OCI-LY1 (cell line): ENCODE results near the gene CACUL1.

ENCODE experiments used
- H2AFZ ChIP-seq: fragments of 200-600 bp; sonication (generic), shearing (Covaris generic); 2 replicates; pipeline ENCODE4 v1.6.0; 2014; ENCODE audit warnings: antibody characterized with exemption, mild to moderate bottlenecking, low read length
- H3F3A ChIP-seq: fragments of 200-600 bp; sonication (generic), shearing (Covaris generic); 2 replicates; pipeline ENCODE4 v1.6.0; 2014; ENCODE audit warnings: mild to moderate bottlenecking, antibody characterized with exemption, low read length, moderate library complexity; ENCODE audit not compliant: insufficient read depth
- H3K27ac ChIP-seq: fragments of 200-600 bp; sonication (generic); 2 replicates; pipeline ENCODE4 v1.5.1; 2014; ENCODE audit warnings: low read length, mixed run types, mild to moderate bottlenecking, low read depth; ENCODE audit not compliant: poor library complexity, severe bottlenecking
- H3K27me3 ChIP-seq: fragments of 200-600 bp; sonication (generic); 2 replicates; pipeline ENCODE4 v1.6.0; 2014; ENCODE audit warnings: antibody characterized with exemption, mild to moderate bottlenecking, low read length, moderate library complexity; ENCODE audit not compliant: insufficient read depth
- H3K36me3 ChIP-seq: fragments of 200-600 bp; sonication (generic); 2 replicates; pipeline ENCODE4 v1.6.1; 2014; ENCODE audit warnings: mild to moderate bottlenecking, antibody characterized with exemption, low read length, moderate library complexity, mixed read lengths; ENCODE audit not compliant: insufficient read depth
- H3K4me1 ChIP-seq: fragments of 200-600 bp; sonication (generic); 2 replicates; pipeline ENCODE4 v1.5.1; 2014; ENCODE audit warnings: mild to moderate bottlenecking, low read length, moderate library complexity; ENCODE audit not compliant: insufficient read depth, severe bottlenecking
- H3K4me2 ChIP-seq: fragments of 200-600 bp; sonication (generic), shearing (Covaris generic); 2 replicates; pipeline ENCODE4 v1.6.1; 2014; ENCODE audit warnings: low read length
- H3K4me3 ChIP-seq: fragments of 200-600 bp; sonication (generic); 2 replicates; pipeline ENCODE4 v1.5.1; 2014; ENCODE audit warnings: low read length, low read depth, mild to moderate bottlenecking, mixed read lengths; ENCODE audit not compliant: poor library complexity, severe bottlenecking
- H3K79me2 ChIP-seq: fragments of 200-600 bp; shearing (Covaris generic); 2 replicates; pipeline ENCODE4 v1.6.1; 2016; ENCODE audit warnings: mixed run types, low read length, mixed read lengths; ENCODE audit not compliant: insufficient read depth
- H3K9ac ChIP-seq: fragments of 200-600 bp; sonication (generic), shearing (Covaris generic); 2 replicates; pipeline ENCODE4 v1.6.1; 2014; ENCODE audit warnings: mild to moderate bottlenecking, low read length, mixed read lengths
- H3K9me2 ChIP-seq: fragments of 200-600 bp; sonication (generic), shearing (Covaris generic); 2 replicates; pipeline ENCODE4 v1.6.1; 2014; ENCODE audit warnings: low read depth, mild to moderate bottlenecking, low read length, mixed read lengths
- H3K9me3 ChIP-seq: fragments of 200-600 bp; shearing (Covaris generic); 2 replicates; pipeline ENCODE4 v1.6.1; 2014; ENCODE audit warnings: low read length, mixed read lengths
- H4K20me1 ChIP-seq: fragments of 200-600 bp; sonication (generic), shearing (Covaris generic); 2 replicates; pipeline ENCODE4 v1.6.0; 2016; ENCODE audit warnings: mild to moderate bottlenecking, low read length; ENCODE audit not compliant: insufficient read depth
- EZH2 ChIP-seq: fragments of 200-600 bp; sonication (generic), shearing (Covaris generic); IDR thresholded peaks from 2 replicates; pipeline ENCODE4 v1.8.0; 2017; ENCODE audit warnings: borderline replicate concordance, mixed run types, mild to moderate bottlenecking, antibody characterized with exemption, low read length, moderate library complexity, mixed read lengths
- TF ChIP-seq, protein P1 (sequence below): fragments of 200-600 bp; sonication (generic), shearing (Covaris generic); IDR thresholded peaks from 2 replicates; pipeline ENCODE4 v1.5.1; 2017; ENCODE audit warnings: mild to moderate bottlenecking, antibody characterized with exemption, low read length, moderate library complexity, mixed read lengths

Gene CACUL1

GRCh38 chr10:118751265-118751664 is 3.5 kb downstream of the CACUL1 start:
- Histone ChIP-seq H3K9me2 (no peaks in the 10 kb centered on the region), H3K4me1 (peaks cover 31% of the 10 kb centered on the region), H3K27me3 (no peaks in the 10 kb centered on the region), H2AFZ (no peak overlapping the region), H3K9ac (no peak overlapping the region), H3K4me2 (no peak overlapping the region), H3K27ac (no peak overlapping the region), H3K9me3 (no peaks in the 10 kb centered on the region), H3K36me3 (peaks cover 34% of the 10 kb centered on the region), H3K4me3 (no peak overlapping the region), H4K20me1 (no peaks in the 10 kb centered on the region), H3F3A (no peaks in the 10 kb centered on the region), H3K79me2 (peaks cover 80% of the 10 kb centered on the region)
- TF ChIP-seq, protein P1, sequence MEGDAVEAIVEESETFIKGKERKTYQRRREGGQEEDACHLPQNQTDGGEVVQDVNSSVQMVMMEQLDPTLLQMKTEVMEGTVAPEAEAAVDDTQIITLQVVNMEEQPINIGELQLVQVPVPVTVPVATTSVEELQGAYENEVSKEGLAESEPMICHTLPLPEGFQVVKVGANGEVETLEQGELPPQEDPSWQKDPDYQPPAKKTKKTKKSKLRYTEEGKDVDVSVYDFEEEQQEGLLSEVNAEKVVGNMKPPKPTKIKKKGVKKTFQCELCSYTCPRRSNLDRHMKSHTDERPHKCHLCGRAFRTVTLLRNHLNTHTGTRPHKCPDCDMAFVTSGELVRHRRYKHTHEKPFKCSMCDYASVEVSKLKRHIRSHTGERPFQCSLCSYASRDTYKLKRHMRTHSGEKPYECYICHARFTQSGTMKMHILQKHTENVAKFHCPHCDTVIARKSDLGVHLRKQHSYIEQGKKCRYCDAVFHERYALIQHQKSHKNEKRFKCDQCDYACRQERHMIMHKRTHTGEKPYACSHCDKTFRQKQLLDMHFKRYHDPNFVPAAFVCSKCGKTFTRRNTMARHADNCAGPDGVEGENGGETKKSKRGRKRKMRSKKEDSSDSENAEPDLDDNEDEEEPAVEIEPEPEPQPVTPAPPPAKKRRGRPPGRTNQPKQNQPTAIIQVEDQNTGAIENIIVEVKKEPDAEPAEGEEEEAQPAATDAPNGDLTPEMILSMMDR: no peak
- no peak for TF ChIP-seq EZH2

DNA sequence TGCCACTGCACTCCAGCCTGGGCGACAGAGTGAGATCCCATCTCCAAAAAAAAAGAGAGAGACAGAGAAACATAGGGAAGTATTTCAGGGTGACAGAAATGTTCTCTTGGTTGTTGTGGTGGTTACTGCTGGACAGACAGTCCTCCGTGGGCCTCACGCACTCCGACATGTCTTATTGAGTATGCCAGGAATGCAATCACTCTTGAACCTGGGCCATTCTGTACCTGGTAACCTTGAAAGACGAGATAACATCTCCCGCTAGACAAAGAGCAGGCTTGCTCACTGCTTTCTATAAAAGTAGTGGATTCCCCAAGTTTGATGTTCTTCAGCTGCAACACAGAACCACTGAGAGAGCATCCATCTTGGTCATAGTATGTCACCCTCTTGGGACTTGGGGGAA is 6.7 kb downstream of the CACUL1 start:
- H3K36me3 ChIP-seq: peaks cover 34% of the 10 kb centered on the region
- no peaks in the 10 kb centered on the region for H4K20me1 ChIP-seq
- no peaks in the 10 kb centered on the region for H3K9me3 ChIP-seq
- H2AFZ ChIP-seq: no peak overlapping the region
- H3K9me2 ChIP-seq: no peaks in the 10 kb centered on the region
- no peak overlapping the region for H3K27ac ChIP-seq
- no peaks in the 10 kb centered on the region for H3F3A ChIP-seq
- no peak overlapping the region for H3K4me3 ChIP-seq
- no peak for TF ChIP-seq EZH2
- TF ChIP-seq, protein P1: no peak
- H3K79me2 ChIP-seq: peaks cover 98% of the 10 kb centered on the region
- peaks cover 18% of the 10 kb centered on the region for H3K4me1 ChIP-seq
- H3K27me3 ChIP-seq: no peaks in the 10 kb centered on the region
- no peak overlapping the region for H3K9ac ChIP-seq
- no peak overlapping the region for H3K4me2 ChIP-seq

DNA sequence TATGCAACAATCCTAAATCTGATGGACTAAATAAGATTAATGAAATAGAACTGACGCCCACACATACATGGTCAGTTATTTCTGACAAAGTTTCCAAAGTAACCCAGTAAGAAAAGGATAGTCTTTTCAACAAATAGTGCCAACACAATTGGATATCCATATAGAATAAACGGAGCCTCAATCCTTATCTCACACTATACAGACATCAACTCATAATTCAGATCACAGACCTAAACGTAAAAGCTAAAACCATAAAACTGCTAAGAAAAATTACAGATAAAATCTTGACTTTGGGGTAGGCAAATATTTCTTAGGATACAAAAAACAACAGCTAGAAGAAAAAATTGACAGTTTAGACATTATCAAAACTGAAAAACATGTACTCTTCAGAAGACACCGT is 8.5 kb downstream of the CACUL1 start:
- no peak overlapping the region for H3K9ac ChIP-seq
- peaks cover 14% of the 10 kb centered on the region for H3K4me1 ChIP-seq
- H3K27ac ChIP-seq: no peak overlapping the region
- no peak overlapping the region for H3K4me3 ChIP-seq
- no peaks in the 10 kb centered on the region for H3F3A ChIP-seq
- H3K4me2 ChIP-seq: no peak overlapping the region
- peaks cover 34% of the 10 kb centered on the region for H3K36me3 ChIP-seq
- peaks cover 98% of the 10 kb centered on the region for H3K79me2 ChIP-seq
- no peaks in the 10 kb centered on the region for H3K27me3 ChIP-seq
- H3K9me3 ChIP-seq: no peaks in the 10 kb centered on the region
- no peak overlapping the region for H2AFZ ChIP-seq
- no peaks in the 10 kb centered on the region for H3K9me2 ChIP-seq
- TF ChIP-seq EZH2: no peak
- TF ChIP-seq, protein P1: no peak
- H4K20me1 ChIP-seq: no peaks in the 10 kb centered on the region
